Transverse colon (tissue), 4 donors: ENCODE results near the gene MRPS14. TPM values are rescaled to one million over a fixed set of nuclear protein-coding genes. Genes with fewer than 3 reads are reported as not detected.

Experiments
- DNase-seq: peaks from one replicate; pipeline ENCODE4 v3.0.0-alpha.2; 2019
- H3K27ac ChIP-seq, 4 donors: fragments of 200-600 bp; sonication (generic); 2 replicates each; pipeline ENCODE4 v1.5.1; 2016 to 2018; ENCODE audit warnings: inconsistent platforms in 4 of 4
- H3K27me3 ChIP-seq: fragments of 200-600 bp; sonication (generic); 2 replicates; pipeline ENCODE4 v1.5.1; 2017; ENCODE audit warnings: inconsistent platforms
- H3K36me3 ChIP-seq, 4 donors: fragments of 200-600 bp; sonication (generic); 2 replicates each; pipeline ENCODE4 v1.5.1; 2017 to 2019; ENCODE audit warnings: inconsistent platforms in 4 of 4
- H3K4me1 ChIP-seq, 4 donors: fragments of 200-600 bp; sonication (generic); 2 replicates each; pipeline ENCODE4 v1.5.1; 2017 to 2020; ENCODE audit warnings: inconsistent platforms in 4 of 4
- H3K4me3 ChIP-seq, 4 donors: fragments of 200-600 bp; sonication (generic); 1 replicate in 1 of 4; 2 replicates in 3 of 4; pipeline versions ENCODE4 v1.5.1 to v1.6.1; 2017 to 2019; ENCODE audit warnings: inconsistent platforms in 4 of 4
- H3K9me3 ChIP-seq, 2 donors: fragments of 200-600 bp; sonication (generic); 2 replicates each; pipeline ENCODE4 v1.5.1; 2017 to 2019; ENCODE audit warnings: inconsistent platforms in 2 of 2
- EP300 ChIP-seq: sonication (generic); formaldehyde crosslinking; IDR thresholded peaks from one replicate; pipeline ENCODE4 v1.6.1; 2017; ENCODE audit warnings: antibody characterized with exemption, low read depth
- POLR2A ChIP-seq: fragments of 450-650 bp; IDR thresholded peaks from one replicate; pipeline ENCODE4 v1.6.1; 2016; ENCODE audit warnings: antibody characterized with exemption, mild to moderate bottlenecking, moderate library complexity
- POLR2AphosphoS5 ChIP-seq, 3 donors: sonication (generic); formaldehyde crosslinking; IDR thresholded peaks; one replicate each; pipeline ENCODE4 v1.6.1; 2016; ENCODE audit warnings: antibody characterized with exemption in 3 of 3
- WGBS, 2 donors: methylation state at CpG; one replicate each; pipeline ENCODE4 v1.1.5; 2018; ENCODE audit warnings: low coverage in 1 of 2; 5-methylcytosine and 5-hydroxymethylcytosine counted together
- in situ Hi-C, 4 donors: fragments of 200-750 bp; cut with MboI; loops; one replicate each; pipeline versions ENCODE4 v1.15.0 to v1.15.1; 2017; ENCODE audit warnings: low sequenced_read_pairs in 3 of 4, low pct_ligation_motif_present in 1 of 4, low pct_unique_long_range_greater_than_20kb in 1 of 4
- intact Hi-C: fragments of 100-400 bp; cut with DNase I; formaldehyde crosslinking; loops from one replicate; pipeline ENCODE4 v1.15.1; 2023; ENCODE audit warnings: low total_unique reads
- small RNA-seq, 4 donors: library from RNA; depleted of rRNA; stranded (forward); fragments of <200 nt; gene quantifications; one replicate each; pipeline ENCODE3, GENCODE V24; 2016
- total RNA-seq, 4 donors: library from RNA; depleted of rRNA; stranded (reverse); fragments of >200 nt; gene quantifications; one replicate each; pipeline ENCODE4 v1.1.0, GENCODE V29; 2016
- TF ChIP-seq, protein P1 (sequence below), 5 experiments: fragments of 200-600 bp in 3 of 5; fragments of 450-650 bp in 2 of 5; sonication (generic) in 3 of 5; IDR thresholded peaks; 1 replicate in 2 of 5; 2 replicates in 3 of 5; pipeline ENCODE4 v1.5.1; 2016 to 2017; ENCODE audit warnings: antibody characterized with exemption in 5 of 5, inconsistent platforms in 3 of 5, mild to moderate bottlenecking in 2 of 5, moderate library complexity in 1 of 5

Gene MRPS14
- total RNA-seq, 4 donors from 2014 or later = 3.2 to 21.0 (median 13.0) TPM

GRCh38 chr1:174964972-174965361 lies 58.3 kb downstream of the MRPS14 start:
- in situ Hi-C loops (no loop called here), intact Hi-C loops (no loop called here)
- 20% methylated on average over 1 of the region's 1 CpG; no CpG with 5 or more reads in 1 of the 2 donors for WGBS, 2 donors
- Histone ChIP-seq H3K27ac (peak overlapping the region; percentile 79 to 85 (median 81)), H3K9me3 (no peaks in the 10 kb centered on the region), H3K36me3 (no peaks in the 10 kb centered on the region), H3K4me1 (peaks cover 40 to 65% (median 47%) of the 10 kb centered on the region in 4 donors), H3K27me3 (no peaks in the 10 kb centered on the region), H3K4me3 (peak overlapping the region in 1 of 4 donors; percentile 22)
- DNase-seq = no peak
- TF ChIP-seq POLR2A = no peak
- TF ChIP-seq EP300 = no peak
- TF ChIP-seq POLR2AphosphoS5 (IDR thresholded peaks at IDR 0.05) = no peak
- TF ChIP-seq, protein P1, sequence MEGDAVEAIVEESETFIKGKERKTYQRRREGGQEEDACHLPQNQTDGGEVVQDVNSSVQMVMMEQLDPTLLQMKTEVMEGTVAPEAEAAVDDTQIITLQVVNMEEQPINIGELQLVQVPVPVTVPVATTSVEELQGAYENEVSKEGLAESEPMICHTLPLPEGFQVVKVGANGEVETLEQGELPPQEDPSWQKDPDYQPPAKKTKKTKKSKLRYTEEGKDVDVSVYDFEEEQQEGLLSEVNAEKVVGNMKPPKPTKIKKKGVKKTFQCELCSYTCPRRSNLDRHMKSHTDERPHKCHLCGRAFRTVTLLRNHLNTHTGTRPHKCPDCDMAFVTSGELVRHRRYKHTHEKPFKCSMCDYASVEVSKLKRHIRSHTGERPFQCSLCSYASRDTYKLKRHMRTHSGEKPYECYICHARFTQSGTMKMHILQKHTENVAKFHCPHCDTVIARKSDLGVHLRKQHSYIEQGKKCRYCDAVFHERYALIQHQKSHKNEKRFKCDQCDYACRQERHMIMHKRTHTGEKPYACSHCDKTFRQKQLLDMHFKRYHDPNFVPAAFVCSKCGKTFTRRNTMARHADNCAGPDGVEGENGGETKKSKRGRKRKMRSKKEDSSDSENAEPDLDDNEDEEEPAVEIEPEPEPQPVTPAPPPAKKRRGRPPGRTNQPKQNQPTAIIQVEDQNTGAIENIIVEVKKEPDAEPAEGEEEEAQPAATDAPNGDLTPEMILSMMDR (IDR thresholded peaks at IDR 0.05) = no peak

DNA sequence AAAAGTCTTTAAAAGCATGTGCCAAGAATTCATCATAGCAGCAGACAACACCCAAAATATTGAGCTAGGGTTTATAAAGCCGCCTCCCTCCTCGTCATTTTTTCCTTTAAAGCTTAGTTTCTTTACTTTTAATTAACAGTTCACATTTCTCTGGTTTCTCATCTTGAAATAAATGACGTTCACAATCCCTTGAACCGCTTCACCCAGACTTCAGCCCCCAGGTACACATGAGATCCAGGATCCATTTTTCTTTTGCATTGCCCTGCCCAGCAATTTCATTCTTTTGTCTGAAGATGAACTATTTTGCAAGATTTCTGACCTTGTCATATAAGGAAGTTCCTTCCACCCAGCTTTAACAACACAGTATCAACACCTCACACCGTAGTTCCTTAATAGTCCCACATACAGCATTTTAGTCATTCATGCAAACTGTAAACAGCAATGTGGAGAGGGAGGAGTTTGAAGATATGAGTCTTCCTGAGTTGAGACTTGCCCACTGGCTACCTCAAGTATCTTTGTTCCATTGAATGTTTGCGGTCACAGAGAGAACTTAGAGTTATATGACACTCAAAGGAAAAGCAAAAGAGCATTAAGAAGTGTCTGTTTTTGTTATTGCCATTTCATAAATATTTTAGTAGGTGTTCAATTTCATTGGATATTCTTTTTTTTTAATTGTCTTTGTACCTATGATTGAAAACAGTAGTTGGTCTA lies 58.8 kb downstream of the MRPS14 start:
- no peaks in the 10 kb centered on the region for H3K36me3 ChIP-seq
- in situ Hi-C loops = no loop called here
- peaks cover 40 to 65% (median 47%) of the 10 kb centered on the region in 4 donors for H3K4me1 ChIP-seq
- H3K9me3 ChIP-seq = no peaks in the 10 kb centered on the region
- H3K27me3 ChIP-seq = no peaks in the 10 kb centered on the region
- H3K4me3 ChIP-seq = peak overlapping the region in 1 of 4 donors; percentile 25
- DNase-seq = no peak
- peak overlapping the region; percentile 79 to 85 (median 81) for H3K27ac ChIP-seq
- intact Hi-C loops = no loop called here
- 11 to 24% methylated on average over 5 to 6 of the region's 6 CpGs for WGBS, 2 donors
- peak in 2 of 3 donors; percentile 60 to 70 for TF ChIP-seq POLR2AphosphoS5 (IDR thresholded peaks at IDR 0.05)
- peak; percentile 41 for TF ChIP-seq POLR2A
- TF ChIP-seq EP300 = no peak
- TF ChIP-seq, protein P1 (IDR thresholded peaks at IDR 0.05) = no peak

DNA sequence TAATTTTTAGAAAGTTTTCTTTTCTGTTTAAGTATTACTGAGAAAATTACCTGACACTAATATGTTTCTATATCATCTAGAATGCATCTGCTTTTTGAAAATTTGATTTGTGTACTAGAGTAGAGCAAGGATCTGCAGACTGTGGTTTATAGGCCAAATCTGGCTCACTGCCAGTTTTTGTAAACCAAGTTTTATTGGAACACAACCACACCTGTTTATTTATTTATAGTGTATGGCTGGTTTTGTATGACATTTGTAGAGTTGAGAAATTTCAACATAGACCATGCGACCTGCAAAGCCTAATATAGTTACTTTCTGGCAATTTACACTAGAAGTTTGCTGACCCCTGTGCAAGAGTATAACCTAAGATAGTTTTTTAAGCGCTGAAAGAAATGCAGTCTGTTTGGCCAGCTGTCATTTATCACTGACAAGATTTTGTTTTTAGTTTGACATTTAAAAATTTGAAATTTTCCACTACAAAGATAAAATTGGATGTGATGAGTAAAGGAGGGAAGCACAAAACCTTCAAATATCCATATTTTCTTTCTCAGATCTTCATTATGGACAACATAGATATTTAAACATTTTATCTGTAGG lies 59.6 kb downstream of the MRPS14 start:
- H3K27ac ChIP-seq = peak overlapping the region; percentile 79 to 85 (median 81)
- 39 to 40% methylated on average over 2 of the region's 2 CpGs for WGBS, 2 donors
- H3K36me3 ChIP-seq = no peaks in the 10 kb centered on the region
- H3K9me3 ChIP-seq = no peaks in the 10 kb centered on the region
- H3K4me1 ChIP-seq = peaks cover 35 to 59% (median 47%) of the 10 kb centered on the region in 4 donors
- no peaks in the 10 kb centered on the region for H3K27me3 ChIP-seq
- intact Hi-C loops = no loop called here
- in situ Hi-C loops = no loop called here
- TF ChIP-seq POLR2AphosphoS5 (IDR thresholded peaks at IDR 0.05) (no peak), POLR2A (no peak), EP300 (no peak)
- TF ChIP-seq, protein P1 (IDR thresholded peaks at IDR 0.05) = no peak
- DNase-seq = peak; percentile 44
- peak overlapping the region in 1 of 4 donors; percentile 25 for H3K4me3 ChIP-seq

Small RNA genes lying within 50 kb of the gene (small RNA-seq; reads per million reads assigned to genes)
- gene RF00019 (0 reads per million in 4 donors), gene RNU6-307P (0 reads per million in 4 donors)

Other genes starting within 250 kb of the MRPS14 start
- gene CACYBP, start 23.5 kb downstream of the MRPS14 start, total RNA-seq = 100 to 1,000 TPM in 1 of 4 donors, 10 to 100 TPM in 3; 32.9 to 741 (median 62.1) TPM
- under 1 TPM in 1 of 4 donors, not detected in 3; 0.14 TPM for gene TNN, start 44.4 kb upstream of the MRPS14 start, total RNA-seq
- 10 to 100 TPM; 17.5 to 35.5 (median 21.2) TPM for gene KIAA0040, start 169.4 kb upstream of the MRPS14 start, total RNA-seq